MCF 10A (cell line): ENCODE measurements around the gene MAP3K4. TPM values are rescaled to one million over a fixed set of nuclear protein-coding genes. Genes with fewer than 3 reads are reported as not detected.

Source experiments
- BruUV-seq: library from RNA; stranded (reverse); fragments of 400-500 nt; replicated peaks from 2 replicates; lab custom pipeline; 2021; lab: Mats Ljungman, UMichigan
- CTCF ChIA-PET: fragments of 300-600 bp; sonication (Branson Sonifier 250); formaldehyde crosslinking; extraction: SDS; loops from one replicate; lab custom pipeline; 2021; ENCODE audit warnings: antibody characterized with exemption, inconsistent platforms; lab: Yijun Ruan, JAX
- POLR2A ChIA-PET: fragments of 300-600, 350-650 bp; sonication (Branson Sonifier 250); formaldehyde crosslinking; extraction: SDS; loops from one replicate; lab custom pipeline; 2020; ENCODE audit warnings: antibody characterized with exemption, inconsistent platforms; lab: Yijun Ruan, JAX
- DNase-seq: peaks from one replicate; pipeline ENCODE4 v3.0.0-alpha.2; 2018; ENCODE audit not compliant: unreplicated experiment
- H3K27ac Mint-ChIP-seq: one replicate; pipeline ENCODE4 v1.8.0; 2022; ENCODE audit warnings: mild to moderate bottlenecking, low read depth, mixed read lengths; ENCODE audit not compliant: unreplicated experiment
- H3K27me3 Mint-ChIP-seq: one replicate; pipeline ENCODE4 v1.8.0; 2022; ENCODE audit warnings: mixed read lengths; ENCODE audit not compliant: insufficient read depth, unreplicated experiment
- H3K36me3 Mint-ChIP-seq: one replicate; pipeline ENCODE4 v1.8.0; 2022; ENCODE audit warnings: mild to moderate bottlenecking, moderate library complexity, mixed read lengths; ENCODE audit not compliant: insufficient read depth, unreplicated experiment
- H3K4me1 Mint-ChIP-seq: one replicate; pipeline ENCODE4 v1.8.0; 2022; ENCODE audit warnings: mixed read lengths; ENCODE audit not compliant: insufficient read depth, unreplicated experiment
- H3K4me3 Mint-ChIP-seq: one replicate; pipeline ENCODE4 v1.8.0; 2022; ENCODE audit warnings: mild to moderate bottlenecking, moderate library complexity, mixed read lengths; ENCODE audit not compliant: unreplicated experiment
- H3K9me3 Mint-ChIP-seq: one replicate; pipeline ENCODE4 v1.8.0; 2022; ENCODE audit warnings: mixed read lengths; ENCODE audit not compliant: unreplicated experiment
- CTCF ChIP-seq: fragments of 200-600 bp; IDR thresholded peaks from one replicate; pipeline ENCODE4 v1.8.0; 2022; ENCODE audit warnings: antibody characterized with exemption, mild to moderate bottlenecking; ENCODE audit not compliant: unreplicated experiment
- intact Hi-C: fragments of 100-400 bp; cut with micrococcal nuclease; formaldehyde crosslinking; loops from 2 replicates; pipeline ENCODE4 v1.14.1; 2022
- total RNA-seq: library from RNA; stranded (reverse); gene quantifications from 2 replicates; pipeline ENCODE4 v1.2.3, GENCODE V29; 2022

Gene MAP3K4
- total RNA-seq, 1 experiment from 2014 or later: 38.7 TPM

GRCh38 chr6:161088676-161089328 is 97.2 kb downstream of the MAP3K4 start:
- ChIA-PET POLR2A (no interaction called here), CTCF (interaction anchor here (0.9 to 1.3 kb wide), 3 partner anchors 9 to 285 kb away, joined by 3 to 5 read pairs (median 4); no protein-coding TSS in a partner anchor)
- peak; percentile 5 for DNase-seq
- H3K36me3 Mint-ChIP-seq: peaks cover 44% of the 10 kb centered on the region
- no TSS peak for BruUV-seq
- H3K27me3 Mint-ChIP-seq: no peaks in the 10 kb centered on the region
- intact Hi-C loops: no loop called here
- H3K9me3 Mint-ChIP-seq: no peaks in the 10 kb centered on the region
- no peak overlapping the region for H3K4me3 Mint-ChIP-seq
- H3K27ac Mint-ChIP-seq: no peak overlapping the region
- TF ChIP-seq CTCF: no peak
- peaks cover 10% of the 10 kb centered on the region for H3K4me1 Mint-ChIP-seq

GRCh38 chr6:161091151-161091550 is 99.6 kb downstream of the MAP3K4 start:
- Mint-ChIP-seq H3K4me1 (peaks cover 21% of the 10 kb centered on the region), H3K9me3 (no peaks in the 10 kb centered on the region), H3K27me3 (no peaks in the 10 kb centered on the region), H3K4me3 (no peak overlapping the region), H3K36me3 (peaks cover 68% of the 10 kb centered on the region), H3K27ac (no peak overlapping the region)
- intact Hi-C loops: loop anchor here (5.0 kb wide), 1 partner anchor 99 kb away; the partner anchor contains the start of gene MAP3K4
- no TSS peak for BruUV-seq
- TF ChIP-seq CTCF: no peak
- no peak for DNase-seq
- POLR2A ChIA-PET: interaction anchor here (1.4 kb wide), 1 partner anchor 280 kb away, joined by 6 read pairs; no protein-coding TSS in a partner anchor
- CTCF ChIA-PET: interaction anchor here (1.2 to 1.5 kb wide), 2 partner anchors 10 to 61 kb away, joined by 4 to 6 read pairs; no protein-coding TSS in a partner anchor

- ChIA-PET POLR2A (interaction anchor here (1.2 to 1.4 kb wide), 3 partner anchors 11 to 279 kb away, joined by 4 to 6 read pairs (median 5); no protein-coding TSS in a partner anchor), CTCF (interaction anchor here (0.8 to 1.5 kb wide), 4 partner anchors 9 to 100 kb away, joined by 3 to 6 read pairs (median 4); partner anchors contain the start of gene MAP3K4)
- H3K4me1 Mint-ChIP-seq: peaks cover 22% of the 10 kb centered on the region
- TF ChIP-seq CTCF: no peak
- H3K27me3 Mint-ChIP-seq: no peaks in the 10 kb centered on the region
- peak overlapping the region; percentile 81 for H3K27ac Mint-ChIP-seq
- H3K36me3 Mint-ChIP-seq: peaks cover 75% of the 10 kb centered on the region
- BruUV-seq: TSS peak; percentile 40
- DNase-seq: peak; percentile 41
- no peaks in the 10 kb centered on the region for H3K9me3 Mint-ChIP-seq
- intact Hi-C loops: loop anchor here (2.0 to 5.0 kb wide), 2 partner anchors 100 to 161 kb away; partner anchors contain the start of gene MAP3K4
- H3K4me3 Mint-ChIP-seq: peak overlapping the region; percentile 21
Observed at GRCh38 chr6:161091972-161092701, 100.6 kb downstream of the MAP3K4 start.
